ENCODE results near the gene SAP30BP.

The SAP30BP gene

DNA sequence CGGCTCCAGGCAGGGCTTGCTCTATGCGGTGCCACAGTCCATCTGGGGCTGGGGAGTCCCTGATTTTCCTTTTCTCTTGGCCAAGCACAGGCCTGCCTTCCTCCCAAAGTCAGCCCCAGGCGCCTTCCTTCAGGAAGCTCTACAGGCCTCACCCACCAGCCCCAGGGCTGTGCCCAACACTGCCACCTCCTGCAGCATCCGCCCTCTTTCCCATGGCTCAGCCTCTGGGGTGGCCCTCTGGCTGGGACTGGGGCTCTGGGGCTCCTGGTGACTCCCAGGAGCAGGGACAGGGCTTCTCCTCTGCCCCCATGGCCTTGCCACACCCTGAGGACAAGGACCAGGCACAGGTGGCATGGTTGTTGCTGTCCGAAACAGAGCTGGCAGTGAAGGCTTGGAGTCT is 54.9 kb downstream of the SAP30BP start:
- H3K4me3 ChIP-seq (ENCODE audit: low read length) = no peak overlapping the region
- H4K20me1 ChIP-seq (ENCODE audit: control insufficient read depth, insufficient read depth, low read depth, low read length) = no peaks in the 10 kb centered on the region
- no peak overlapping the region for H3K4me2 ChIP-seq (ENCODE audit: low read length)
- H3K36me3 ChIP-seq (ENCODE audit: control insufficient read depth, low read length) = no peaks in the 10 kb centered on the region
- no peaks in the 10 kb centered on the region for H3K9me3 ChIP-seq (ENCODE audit: control insufficient read depth, insufficient read depth, low read length)
- no peaks in the 10 kb centered on the region for H3K79me2 ChIP-seq (ENCODE audit: control insufficient read depth, low read length)
- H3K27ac ChIP-seq (ENCODE audit: low read depth, low read length) = no peak overlapping the region
- peaks cover 9% of the 10 kb centered on the region for H3K4me1 ChIP-seq (ENCODE audit: control insufficient read depth, low read length)
- no peak for TF ChIP-seq EZH2phosphoT487 (IDR thresholded peaks at IDR 0.05; ENCODE audit: borderline replicate concordance, low read length)
- TF ChIP-seq, protein P1, sequence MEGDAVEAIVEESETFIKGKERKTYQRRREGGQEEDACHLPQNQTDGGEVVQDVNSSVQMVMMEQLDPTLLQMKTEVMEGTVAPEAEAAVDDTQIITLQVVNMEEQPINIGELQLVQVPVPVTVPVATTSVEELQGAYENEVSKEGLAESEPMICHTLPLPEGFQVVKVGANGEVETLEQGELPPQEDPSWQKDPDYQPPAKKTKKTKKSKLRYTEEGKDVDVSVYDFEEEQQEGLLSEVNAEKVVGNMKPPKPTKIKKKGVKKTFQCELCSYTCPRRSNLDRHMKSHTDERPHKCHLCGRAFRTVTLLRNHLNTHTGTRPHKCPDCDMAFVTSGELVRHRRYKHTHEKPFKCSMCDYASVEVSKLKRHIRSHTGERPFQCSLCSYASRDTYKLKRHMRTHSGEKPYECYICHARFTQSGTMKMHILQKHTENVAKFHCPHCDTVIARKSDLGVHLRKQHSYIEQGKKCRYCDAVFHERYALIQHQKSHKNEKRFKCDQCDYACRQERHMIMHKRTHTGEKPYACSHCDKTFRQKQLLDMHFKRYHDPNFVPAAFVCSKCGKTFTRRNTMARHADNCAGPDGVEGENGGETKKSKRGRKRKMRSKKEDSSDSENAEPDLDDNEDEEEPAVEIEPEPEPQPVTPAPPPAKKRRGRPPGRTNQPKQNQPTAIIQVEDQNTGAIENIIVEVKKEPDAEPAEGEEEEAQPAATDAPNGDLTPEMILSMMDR (IDR thresholded peaks at IDR 0.05; ENCODE audit: low read depth, low read length, poor library complexity, severe bottlenecking) = no peak
- no peaks in the 10 kb centered on the region for H3K9me2 ChIP-seq (replicated peaks; ENCODE audit: control insufficient read depth, low read length)
- peaks cover 31% of the 10 kb centered on the region for H3K27me3 ChIP-seq (ENCODE audit: control insufficient read depth, low read length)
- H3F3A ChIP-seq (ENCODE audit: control insufficient read depth, insufficient read depth) = no peaks in the 10 kb centered on the region

DNA sequence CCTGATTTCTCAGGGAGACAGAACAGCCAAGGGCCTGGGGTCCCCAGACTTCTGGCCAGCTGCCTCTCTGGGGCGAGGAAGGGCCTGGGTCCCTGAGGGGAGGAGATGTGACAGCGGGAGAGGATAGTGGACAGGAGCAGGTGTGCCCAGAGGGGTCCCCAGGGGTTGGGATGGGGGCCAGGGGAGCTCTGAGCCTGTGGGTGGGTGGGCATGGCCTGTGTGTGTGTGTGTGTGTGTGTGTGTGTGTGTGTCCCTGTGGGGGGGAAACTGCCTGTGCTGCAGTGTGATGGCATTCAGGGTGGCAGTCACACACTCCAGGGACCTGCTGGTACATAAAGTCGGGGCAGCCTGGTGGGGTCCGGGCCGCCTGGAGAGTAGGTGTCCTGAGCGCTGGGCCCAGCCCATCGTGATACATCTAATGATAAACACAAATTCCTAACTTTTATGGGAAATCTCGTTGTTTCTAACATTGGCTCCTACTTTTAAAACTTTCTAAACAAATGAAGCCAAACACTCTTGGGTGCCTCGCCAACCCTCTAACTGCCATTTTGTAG is 55.5 kb downstream of the SAP30BP start:
- no peaks in the 10 kb centered on the region for H3K9me2 ChIP-seq (replicated peaks; ENCODE audit: control insufficient read depth, low read length)
- H3K27me3 ChIP-seq (ENCODE audit: control insufficient read depth, low read length) = peaks cover 31% of the 10 kb centered on the region
- H4K20me1 ChIP-seq (ENCODE audit: control insufficient read depth, insufficient read depth, low read depth, low read length) = no peaks in the 10 kb centered on the region
- no peaks in the 10 kb centered on the region for H3K79me2 ChIP-seq (ENCODE audit: control insufficient read depth, low read length)
- peaks cover 9% of the 10 kb centered on the region for H3K4me1 ChIP-seq (ENCODE audit: control insufficient read depth, low read length)
- no peak overlapping the region for H3K27ac ChIP-seq (ENCODE audit: low read depth, low read length)
- H3K9me3 ChIP-seq (ENCODE audit: control insufficient read depth, insufficient read depth, low read length) = no peaks in the 10 kb centered on the region
- no peak for TF ChIP-seq EZH2phosphoT487 (IDR thresholded peaks at IDR 0.05; ENCODE audit: borderline replicate concordance, low read length)
- TF ChIP-seq, protein P1 (IDR thresholded peaks at IDR 0.05; ENCODE audit: low read depth, low read length, poor library complexity, severe bottlenecking) = no peak
- no peak overlapping the region for H3K4me3 ChIP-seq (ENCODE audit: low read length)
- no peaks in the 10 kb centered on the region for H3F3A ChIP-seq (ENCODE audit: control insufficient read depth, insufficient read depth)
- no peaks in the 10 kb centered on the region for H3K36me3 ChIP-seq (ENCODE audit: control insufficient read depth, low read length)
- H3K4me2 ChIP-seq (ENCODE audit: low read length) = no peak overlapping the region

DNA sequence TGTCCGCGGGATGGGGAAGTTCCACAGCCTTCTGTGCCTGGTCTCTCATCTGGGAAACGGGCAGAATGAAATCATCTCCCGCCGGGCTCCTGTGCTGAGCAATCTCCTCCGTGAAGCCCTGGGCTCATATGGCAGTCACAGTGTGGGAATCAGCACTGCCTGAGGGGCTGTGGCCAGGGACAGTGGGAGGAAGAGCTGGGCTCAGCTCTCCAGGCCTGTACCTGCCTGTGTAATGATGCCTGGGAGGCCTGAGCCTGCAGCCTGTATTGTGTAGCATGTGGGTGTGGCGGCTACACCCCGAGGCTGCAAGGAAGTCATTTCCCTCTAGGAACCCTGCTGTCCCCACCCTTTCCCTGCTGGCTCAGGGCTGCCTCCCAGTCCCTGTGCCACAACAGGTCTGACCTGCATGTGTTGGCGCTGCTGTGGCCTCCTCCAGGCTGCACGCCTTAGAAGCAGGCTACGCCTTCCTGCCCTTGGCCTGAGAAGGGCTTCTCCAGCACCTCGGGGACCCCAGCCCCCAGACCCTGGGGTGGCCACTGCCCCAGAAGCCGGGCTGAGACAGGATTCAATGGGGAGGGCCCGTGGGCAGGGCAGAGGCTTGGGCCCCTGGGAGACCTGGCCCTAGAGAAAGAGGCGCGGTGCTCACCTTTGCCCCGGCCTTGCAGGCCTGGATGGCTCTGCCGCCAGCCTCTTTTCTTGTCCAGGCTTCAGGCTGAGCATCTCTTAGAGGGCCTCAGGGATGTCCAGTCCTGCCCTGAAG is 56.2 kb downstream of the SAP30BP start:
- Histone ChIP-seq H3K4me2 (ENCODE audit: low read length) (no peak overlapping the region), H3K4me3 (ENCODE audit: low read length) (no peak overlapping the region), H3K4me1 (ENCODE audit: control insufficient read depth, low read length) (peaks cover 9% of the 10 kb centered on the region), H3F3A (ENCODE audit: control insufficient read depth, insufficient read depth) (no peaks in the 10 kb centered on the region), H3K79me2 (ENCODE audit: control insufficient read depth, low read length) (no peaks in the 10 kb centered on the region), H3K27ac (ENCODE audit: low read depth, low read length) (no peak overlapping the region), H3K9me3 (ENCODE audit: control insufficient read depth, insufficient read depth, low read length) (no peaks in the 10 kb centered on the region), H3K9me2 (replicated peaks; ENCODE audit: control insufficient read depth, low read length) (no peaks in the 10 kb centered on the region), H4K20me1 (ENCODE audit: control insufficient read depth, insufficient read depth, low read depth, low read length) (no peaks in the 10 kb centered on the region), H3K27me3 (ENCODE audit: control insufficient read depth, low read length) (peaks cover 29% of the 10 kb centered on the region), H3K36me3 (ENCODE audit: control insufficient read depth, low read length) (no peaks in the 10 kb centered on the region)
- TF ChIP-seq, protein P1 (IDR thresholded peaks at IDR 0.05; ENCODE audit: low read depth, low read length, poor library complexity, severe bottlenecking) = no peak
